NCI-H1105 treated with DMSO at 0.1 percent for 48 hours (cell line): Measurements from ENCODE around the gene FAM168A.

Experiments
- DNase-seq: peaks from one replicate; lab custom pipeline; 2025; lab: John Stamatoyannopoulos, UW

The FAM168A gene

DNA sequence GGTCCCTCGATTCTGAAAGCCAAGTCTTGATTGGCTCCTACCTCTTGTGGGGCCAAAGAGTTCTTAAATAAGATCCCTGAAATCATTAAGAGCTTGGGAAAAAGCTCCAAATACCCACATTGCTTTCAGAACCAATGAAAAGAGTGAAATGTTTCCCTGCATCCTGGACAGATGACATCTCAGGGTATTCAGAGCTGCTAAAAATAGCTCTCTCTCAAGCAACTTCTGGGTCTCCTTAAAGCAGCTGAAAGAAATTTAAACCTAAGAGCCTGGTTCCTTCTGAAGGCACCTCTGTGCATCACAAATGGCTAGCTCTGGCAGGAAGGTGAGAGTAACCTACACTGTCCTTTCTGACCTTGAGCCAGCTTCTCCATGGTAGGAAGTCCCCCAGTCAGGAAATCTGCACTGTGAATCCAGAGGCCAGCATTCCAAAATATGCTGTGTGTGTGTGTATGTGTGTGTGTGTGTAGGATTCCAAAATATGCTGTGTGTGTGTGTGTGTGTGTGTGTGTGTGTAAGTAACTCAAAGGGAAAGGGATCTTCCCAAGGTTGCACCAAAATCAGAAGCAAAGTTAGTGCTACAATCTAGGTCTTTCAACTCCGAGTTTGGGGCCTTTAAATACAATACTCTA, 171.6 kb downstream of the FAM168A start:
- DNase-seq: no peak

DNA sequence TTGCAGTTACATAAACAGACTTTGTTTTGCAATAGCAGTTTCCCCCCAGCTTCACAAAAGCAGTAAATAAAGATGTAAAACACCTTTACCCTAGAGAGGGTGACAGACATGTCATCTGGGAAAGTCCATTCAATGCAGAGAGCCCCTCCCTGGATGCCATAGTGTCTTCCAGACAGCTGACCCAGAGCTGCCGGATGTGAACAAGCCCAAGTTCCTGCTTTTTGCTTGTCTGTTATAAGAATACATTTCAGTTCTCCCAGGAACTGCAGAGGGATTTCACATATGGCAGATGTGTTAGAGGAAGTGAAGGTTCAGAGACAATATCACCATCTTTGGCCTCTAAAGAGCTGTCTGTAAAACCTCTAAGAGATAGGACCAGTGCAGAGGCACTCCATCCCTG, 172.8 kb downstream of the FAM168A start:
- DNase-seq: no peak

DNA sequence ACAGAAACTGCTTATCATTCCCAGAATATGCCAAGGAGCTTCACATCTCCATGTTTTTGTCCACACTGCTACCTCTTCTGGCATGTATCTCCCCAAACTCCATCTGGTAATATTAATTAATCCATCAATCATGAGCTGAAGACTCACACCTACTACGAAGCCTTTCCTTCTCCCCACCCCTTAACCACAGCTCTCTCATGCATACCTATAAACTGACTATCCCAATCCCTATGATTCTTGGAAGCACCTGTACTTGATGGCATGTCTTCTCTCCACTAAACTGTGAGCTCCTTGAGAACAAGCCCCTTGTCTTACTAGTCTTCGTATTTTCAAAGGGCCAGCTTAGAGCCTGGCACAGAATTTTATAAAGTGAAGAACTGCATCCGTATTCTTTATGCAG, 174.4 kb downstream of the FAM168A start:
- no peak for DNase-seq

DNA sequence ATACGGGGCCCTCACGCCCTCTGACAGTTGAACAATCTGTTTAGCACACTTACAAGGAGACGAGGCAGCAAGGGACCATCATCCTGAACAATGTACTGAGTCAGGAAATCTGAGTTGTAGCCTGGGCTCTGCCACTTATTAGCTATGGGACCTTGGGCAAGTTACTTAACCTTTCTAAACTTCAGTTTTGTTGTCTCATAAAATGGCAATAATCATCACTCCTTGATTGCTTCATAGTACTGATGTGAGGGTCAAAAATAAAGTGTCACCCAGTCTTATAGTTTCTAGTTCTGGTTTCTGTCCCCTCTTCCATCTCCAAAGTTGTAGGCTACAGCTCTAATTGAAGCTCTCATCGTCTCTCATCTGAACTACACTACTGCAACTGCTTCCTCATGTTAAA, 175.0 kb downstream of the FAM168A start:
- DNase-seq: no peak

DNA sequence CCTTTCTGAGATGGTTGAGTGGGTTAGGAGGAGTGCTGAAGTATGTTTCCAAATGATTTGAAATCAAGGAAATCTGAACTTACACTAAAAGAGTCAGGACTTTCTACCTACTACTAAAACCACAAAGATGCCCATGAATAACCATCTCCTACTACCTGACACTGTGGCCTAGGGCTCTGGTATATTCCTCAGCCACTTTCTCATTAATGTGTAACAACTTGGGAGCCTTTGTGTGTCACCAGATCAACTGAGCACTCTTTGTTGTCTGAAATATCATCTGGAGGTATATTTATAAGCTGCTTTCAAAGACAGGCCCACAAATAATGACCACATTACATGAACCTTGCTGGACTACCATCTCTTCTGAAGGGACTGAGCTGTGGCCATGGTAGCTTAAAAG, 177.8 kb downstream of the FAM168A start:
- no peak for DNase-seq

DNA sequence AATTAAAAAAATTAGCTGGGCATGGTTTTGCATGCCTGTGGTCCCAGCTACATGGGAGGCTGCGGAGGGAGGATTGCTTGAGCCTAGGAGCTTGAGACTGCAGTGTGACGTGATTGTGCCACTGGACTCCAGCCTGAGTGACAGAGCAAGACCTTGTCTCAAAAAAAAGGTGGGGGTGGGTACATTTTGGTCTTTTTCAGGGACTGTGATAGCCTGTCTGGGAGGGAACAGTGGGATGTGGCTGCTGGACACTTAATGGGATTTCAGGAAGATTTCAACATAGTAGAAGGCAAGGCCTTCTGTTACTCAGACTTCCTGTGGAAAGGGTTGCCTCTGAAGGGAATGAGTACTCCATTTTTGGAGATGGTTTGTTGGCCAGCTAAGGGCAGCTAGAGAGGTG, 181.1 kb downstream of the FAM168A start:
- no peak for DNase-seq

DNA sequence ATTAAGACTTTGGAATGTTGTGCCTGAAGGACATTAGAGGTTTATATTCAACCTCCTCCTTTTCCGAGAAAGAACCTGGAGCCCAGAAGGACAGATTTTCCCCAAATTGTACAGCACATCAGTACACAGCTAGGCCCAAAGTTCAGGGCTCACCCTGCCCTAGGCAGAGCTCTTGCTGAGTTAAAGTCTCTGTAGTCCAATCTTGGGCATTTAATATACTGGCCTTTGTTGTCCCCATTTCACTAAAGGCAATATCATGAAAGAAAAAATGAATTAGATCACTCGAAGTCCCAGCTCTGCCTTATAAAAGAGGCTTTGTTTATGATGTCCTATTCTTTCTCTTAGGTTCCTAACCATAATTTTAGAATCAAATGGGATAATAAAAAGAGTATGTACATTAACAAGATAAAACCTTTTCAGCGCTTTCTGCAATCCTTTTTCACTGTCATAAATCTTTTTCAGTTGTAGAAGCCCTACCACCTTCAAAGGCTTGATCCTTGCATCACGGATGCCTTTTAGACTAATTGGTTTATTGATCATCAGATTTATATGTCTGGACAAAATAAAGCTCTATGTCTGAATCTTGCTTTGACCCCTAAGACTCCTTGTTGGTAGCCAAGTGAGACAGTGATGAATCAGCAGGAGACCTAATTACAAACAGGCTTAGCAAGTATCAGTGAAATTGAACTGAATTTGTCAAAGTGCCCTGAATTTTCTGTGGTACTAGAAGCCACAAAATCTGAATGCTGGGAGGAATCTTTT, 181.9 kb downstream of the FAM168A start:
- no peak for DNase-seq

DNA sequence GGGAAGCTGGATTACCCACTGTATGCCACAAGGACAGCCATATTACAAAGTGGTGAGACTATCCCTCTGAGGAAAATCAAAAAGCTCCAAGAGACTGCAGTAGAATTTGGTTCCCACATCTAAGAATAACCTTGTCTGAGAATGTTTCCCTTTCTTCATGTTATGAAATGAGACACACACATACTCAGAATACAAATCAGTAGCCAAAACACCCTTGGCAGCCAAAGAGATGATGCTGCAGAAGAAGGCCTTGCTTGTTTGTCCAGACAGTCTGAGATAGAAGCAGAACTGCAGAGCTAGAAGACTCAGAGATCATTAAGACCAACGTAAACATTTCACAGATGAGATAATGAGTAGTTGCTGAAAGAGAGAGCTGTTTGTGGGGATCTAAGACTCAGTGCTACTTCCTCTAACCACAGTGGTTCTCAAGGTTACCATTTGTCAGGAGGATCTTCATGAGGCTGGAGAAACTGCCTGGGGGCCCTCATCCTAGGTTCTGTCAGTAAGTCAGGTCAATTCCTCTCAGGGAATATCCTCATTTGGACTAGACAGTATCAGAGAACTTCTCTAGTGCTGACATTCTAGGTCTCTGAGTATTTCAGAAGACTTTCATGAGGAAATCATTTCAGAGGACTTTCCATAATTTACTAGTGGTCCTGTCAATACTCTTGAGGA, 182.8 kb downstream of the FAM168A start:
- DNase-seq: no peak

DNA sequence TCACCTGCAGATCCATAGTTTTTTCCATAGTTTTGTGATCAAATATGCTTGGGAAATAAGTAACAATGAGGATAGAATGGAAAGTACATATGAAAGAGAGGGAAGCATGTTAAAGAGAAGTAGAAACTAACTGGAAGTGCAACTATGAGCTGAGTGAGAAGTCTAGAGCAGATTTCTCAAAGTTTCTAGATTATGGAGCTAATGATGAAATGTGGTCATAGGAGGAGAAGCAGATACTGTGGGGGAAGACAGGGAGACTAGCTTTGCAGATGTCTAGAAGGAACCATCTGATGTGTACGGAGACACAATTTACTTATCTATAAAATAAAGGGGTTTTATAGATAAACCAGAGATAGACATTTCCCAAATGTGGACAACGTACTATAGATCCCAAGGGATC, 184.7 kb downstream of the FAM168A start:
- DNase-seq: no peak

DNA sequence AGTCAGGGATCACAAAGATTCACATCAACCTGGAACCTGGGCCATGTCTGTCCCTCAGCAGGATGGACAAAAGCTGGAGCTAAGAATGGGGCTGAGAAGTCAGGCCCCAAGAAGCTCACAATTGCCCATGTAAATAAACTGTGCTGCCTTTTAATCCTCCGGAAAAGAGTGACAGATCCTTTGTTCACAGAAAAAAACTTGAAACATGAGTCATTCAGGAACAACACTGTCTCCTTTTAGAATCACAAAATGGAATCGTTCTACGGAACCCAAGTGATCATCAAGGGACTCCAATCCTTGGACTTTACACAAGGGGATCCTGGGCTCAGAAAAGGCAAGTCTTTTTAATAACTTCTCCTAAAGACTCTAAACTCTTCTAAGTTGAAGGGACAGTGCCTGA, 185.6 kb downstream of the FAM168A start:
- DNase-seq: no peak

DNA sequence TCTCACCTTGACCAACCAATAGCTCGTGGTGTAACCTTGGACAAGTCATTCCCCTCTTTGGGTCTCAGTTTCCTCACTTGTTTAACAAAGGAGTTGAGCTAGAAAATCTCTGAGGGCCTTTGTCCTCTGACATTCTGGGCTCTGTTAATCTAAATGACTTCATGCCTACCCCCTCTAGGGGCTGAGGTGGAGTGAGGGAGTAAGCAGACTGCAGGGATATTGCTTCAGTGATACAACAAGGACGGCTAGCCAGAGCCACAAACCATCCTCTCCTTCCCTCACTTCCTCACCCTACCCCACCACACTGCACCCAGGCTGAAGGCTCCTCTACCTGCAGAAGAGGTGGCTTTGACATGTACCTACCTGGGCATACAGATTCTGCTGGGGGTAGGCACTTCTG, 186.9 kb downstream of the FAM168A start:
- DNase-seq: no peak

DNA sequence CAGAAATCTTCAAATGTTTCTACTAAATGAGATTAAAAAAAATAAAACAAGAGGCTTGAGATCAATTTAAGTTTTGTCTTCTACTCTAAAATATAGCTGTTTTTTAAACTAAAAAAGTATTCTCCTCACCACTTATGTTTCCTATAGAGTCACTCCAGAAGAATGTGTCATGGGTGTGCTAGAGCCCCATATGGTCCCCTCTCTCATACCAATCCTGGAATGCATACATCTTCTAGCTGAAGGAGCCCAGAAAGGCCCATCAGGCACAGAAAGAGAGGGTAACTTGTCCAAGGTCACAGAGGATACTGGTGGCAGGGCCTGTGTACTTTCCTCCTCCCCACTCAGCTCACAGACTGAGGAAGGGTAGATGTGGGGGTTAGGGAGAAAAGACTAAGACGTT, 187.3 kb downstream of the FAM168A start:
- DNase-seq: no peak

DNA sequence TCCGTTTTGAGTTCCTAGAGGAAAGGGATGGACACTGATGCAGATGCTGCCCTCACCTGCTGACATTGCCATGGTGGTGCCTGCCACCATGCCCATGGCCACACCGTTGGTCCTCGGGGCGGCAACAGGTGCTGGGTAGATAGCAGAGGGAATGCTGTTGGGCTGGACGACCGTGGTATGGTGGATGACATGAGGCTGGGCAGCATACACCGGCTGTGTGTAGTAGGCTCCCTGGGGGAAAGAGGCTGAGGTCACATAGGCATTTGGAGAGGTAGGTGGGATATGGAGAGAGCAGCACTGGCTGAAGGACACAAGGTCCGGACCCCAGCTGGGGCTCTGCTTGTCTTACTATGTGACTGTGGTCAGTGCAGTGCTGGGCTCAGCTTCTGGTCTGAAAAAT, 188.5 kb downstream of the FAM168A start:
- no peak for DNase-seq

DNA sequence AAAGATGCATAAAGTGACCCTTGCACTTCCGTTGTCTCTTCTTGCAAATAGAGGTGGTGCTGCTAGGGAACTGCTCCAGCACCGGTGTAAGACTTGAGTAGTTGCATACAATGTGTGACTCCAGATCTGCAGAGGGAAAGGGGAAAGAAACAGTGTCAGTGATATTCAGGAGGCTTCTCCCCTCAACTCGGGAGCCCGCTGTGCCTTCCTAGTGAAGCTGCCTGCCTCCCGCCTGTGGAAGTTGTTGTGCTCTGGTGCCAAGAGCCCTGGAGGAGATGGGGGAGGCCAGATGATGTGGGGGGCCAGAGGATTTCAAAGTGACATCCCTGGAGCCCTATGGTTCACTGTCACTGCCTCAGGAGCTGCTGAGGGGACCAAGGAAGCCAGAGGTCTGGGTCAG, 191.3 kb downstream of the FAM168A start:
- DNase-seq: no peak

DNA sequence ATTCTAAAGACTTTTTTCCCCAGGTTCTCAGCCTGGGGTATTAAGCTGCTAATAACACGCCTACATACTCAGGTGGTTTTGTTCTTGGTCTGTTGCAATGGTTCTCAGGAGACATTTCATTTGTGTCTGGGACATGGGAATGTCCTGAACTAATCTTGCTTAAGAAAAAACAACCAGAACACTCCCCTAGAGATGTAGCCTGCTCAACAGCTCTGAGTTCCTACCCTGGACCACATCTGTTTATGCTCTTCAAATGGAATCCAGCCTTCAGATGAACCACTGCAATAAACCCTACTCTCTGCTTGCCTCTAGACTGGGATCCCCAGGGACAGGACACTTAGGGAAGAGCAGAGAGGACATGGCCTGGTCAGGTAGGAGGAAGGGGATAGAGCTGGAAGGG, 191.8 kb downstream of the FAM168A start:
- DNase-seq: no peak

DNA sequence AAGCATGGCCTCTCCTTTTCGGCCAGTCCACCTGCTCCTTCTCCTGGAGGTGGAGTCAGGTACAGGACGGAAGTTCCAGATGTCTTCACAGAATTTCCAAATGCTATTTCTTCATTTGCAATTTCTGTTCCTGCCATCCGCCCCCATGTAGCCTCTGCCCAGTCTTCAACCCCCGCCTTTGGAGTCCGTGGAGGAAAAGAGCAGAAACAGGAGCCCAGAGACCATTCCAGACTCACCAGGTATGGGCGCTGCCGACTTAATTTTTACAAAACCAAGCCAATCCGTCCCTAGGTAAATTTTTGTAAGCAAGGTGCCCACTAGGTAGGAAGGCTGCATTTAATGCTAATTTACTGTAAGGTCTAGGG, 192.8 kb downstream of the FAM168A start:
- DNase-seq: no peak

DNA sequence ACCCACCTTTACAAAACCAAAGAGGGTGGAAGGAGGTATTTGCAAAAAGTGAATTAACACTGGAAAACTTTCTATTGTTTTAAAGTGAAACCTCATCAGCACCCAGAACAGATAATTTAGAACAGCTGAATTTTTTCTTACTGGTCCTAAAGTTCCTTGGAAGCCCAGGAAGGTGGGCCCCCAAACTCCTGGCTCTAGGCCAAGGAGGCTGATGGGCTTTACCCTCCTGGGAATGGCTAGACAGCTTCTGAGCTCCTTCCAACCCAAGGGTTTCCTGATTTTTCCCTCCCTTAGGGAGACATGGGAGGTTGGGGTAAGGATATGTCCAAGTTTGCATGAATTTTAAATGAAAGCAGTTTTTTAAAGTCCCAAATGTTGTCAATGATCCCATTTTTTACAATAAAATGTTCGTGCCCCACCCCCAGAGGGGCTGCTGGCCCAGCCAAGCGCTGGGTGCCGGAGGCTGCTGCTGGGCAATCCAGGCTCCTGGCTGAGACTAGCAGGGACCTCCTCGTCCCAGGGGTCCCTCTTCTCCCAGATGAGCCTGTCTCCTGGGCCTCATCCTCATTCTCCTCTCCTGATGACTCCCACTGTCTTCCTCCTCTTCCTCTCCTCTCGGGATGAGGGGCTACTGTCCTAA, 193.3 kb downstream of the FAM168A start:
- no peak for DNase-seq

DNA sequence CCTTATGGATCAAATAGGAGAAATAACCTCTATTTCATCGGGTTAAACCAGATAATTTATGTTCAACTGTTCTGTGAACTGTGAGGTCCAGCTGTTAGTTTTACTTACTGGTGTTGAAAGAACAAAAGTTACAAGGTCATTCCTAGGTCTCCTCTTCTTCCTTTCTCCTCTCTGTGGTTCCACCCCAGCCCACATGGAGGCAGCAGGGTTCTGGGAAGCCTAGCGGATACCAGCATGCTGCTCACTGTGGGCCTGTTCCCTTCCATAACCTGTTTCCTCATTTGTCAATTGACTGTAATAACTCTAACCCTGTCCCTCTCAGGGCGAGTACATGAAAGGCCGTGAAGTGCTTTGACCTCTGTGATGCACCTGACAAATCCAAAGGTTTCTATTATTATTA, 193.9 kb downstream of the FAM168A start:
- peak; percentile 12 for DNase-seq

DNA sequence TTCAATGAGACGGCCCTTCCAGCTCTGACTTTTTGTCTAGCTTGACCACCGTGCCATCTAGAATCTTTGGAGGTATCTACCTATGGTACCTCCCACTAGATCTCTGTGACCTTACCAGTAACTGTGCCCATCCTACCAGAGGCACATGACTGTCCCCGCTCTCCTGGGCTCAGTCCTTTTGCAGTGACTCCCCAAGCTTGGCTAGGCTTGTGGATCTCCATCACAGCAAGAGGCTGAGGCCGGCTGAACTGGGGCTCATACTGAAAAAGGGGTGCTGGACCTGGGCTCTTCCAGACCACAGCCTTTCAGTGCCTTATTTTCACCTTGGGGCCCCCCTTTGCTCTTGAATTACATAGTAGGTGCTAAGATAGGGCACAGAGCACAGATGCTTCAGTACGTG, 194.4 kb downstream of the FAM168A start:
- no peak for DNase-seq

DNA sequence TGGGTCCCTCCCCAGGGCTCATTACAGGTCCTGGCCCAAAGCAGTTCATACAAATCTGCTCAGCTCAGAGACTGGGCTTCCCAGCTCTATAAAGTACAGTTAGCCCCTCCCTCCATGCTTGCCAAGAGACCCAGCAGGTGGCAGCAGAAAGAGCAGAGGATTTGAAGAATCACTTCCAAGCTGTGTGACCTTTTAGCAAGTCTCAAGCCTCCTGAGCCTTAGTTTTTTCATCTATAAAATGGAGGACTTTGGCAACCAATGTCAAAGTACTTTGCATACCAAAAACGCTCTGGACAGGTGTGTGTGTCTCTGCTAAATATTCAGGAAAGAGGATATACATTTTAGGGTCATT, 195.1 kb downstream of the FAM168A start:
- no peak for DNase-seq

DNA sequence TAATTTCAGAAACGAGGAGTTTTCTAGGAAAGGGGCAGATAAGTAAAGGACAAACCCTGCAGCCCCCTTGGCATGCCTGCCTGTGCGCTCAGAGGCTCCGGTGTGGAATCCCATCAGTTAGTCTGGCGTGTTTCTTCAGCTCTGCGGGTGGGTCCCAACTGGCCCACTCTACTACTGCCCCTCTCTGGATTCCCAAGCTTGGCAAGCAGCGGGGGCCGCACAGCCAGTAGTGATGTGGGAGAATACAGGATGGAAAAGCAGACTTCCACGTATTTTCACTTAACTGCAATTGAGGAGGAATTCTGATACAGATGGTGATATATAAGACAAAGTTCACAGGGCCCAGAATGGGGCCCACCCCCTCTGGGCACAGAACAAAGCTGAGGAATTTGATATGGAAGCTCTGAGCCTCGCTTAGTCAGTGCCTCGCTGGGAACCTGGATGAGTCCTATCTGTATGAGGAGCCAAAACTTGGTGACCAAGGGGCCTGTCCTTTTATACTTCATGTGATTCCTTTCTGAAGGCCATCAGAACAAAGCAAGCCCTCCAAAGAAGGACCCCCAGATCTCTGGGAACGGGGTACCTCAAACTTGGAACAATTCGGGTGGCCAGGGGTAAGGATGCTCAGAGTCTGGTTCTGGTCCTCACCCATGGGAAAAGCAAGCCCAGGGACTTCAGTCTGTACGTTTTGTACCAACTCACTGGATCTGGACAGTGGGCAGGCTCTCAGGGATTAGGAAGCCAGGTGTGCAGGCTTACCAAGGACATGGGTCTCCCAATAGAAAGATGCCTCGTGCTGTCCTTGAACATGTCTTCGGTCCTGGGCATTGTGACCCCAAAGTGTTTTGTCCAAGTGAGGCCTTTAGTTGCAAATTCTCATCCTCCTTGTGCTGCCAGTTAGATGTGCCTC, 195.7 kb downstream of the FAM168A start:
- DNase-seq: no peak
